Trophoblast cell (in vitro differentiated cells and primary cell): ENCODE data around the gene GLUL.

ENCODE experiments used
- DNase-seq, 2 donors: peaks; one replicate each; pipeline ENCODE4 v3.0.0-alpha.2; 2016
- H2AFZ ChIP-seq: 2 replicates; pipeline ENCODE4 v1.6.1; 2013; ENCODE audit warnings: low read length, moderate library complexity, mild to moderate bottlenecking; ENCODE audit not compliant: insufficient read depth, poor library complexity
- H2AK5ac ChIP-seq: 2 replicates; pipeline ENCODE4 v1.6.1; 2013; ENCODE audit warnings: mild to moderate bottlenecking, low read length
- H2BK120ac ChIP-seq: 2 replicates; pipeline ENCODE4 v1.6.1; 2013; ENCODE audit warnings: low read length, mild to moderate bottlenecking, moderate library complexity; ENCODE audit not compliant: insufficient read depth, poor library complexity
- H2BK12ac ChIP-seq: 2 replicates; pipeline ENCODE4 v1.6.1; 2013; ENCODE audit warnings: mild to moderate bottlenecking, low read length, moderate library complexity
- H2BK5ac ChIP-seq: 2 replicates; pipeline ENCODE4 v1.6.1; 2013; ENCODE audit warnings: low read length, low read depth, moderate library complexity, mild to moderate bottlenecking; ENCODE audit not compliant: poor library complexity
- H3K14ac ChIP-seq: 2 replicates; pipeline ENCODE4 v1.6.1; 2013; ENCODE audit warnings: mild to moderate bottlenecking, low read length
- H3K18ac ChIP-seq: 2 replicates; pipeline ENCODE4 v1.6.1; 2013; ENCODE audit warnings: mild to moderate bottlenecking, low read length
- H3K23ac ChIP-seq: 2 replicates; pipeline ENCODE4 v1.6.1; 2013; ENCODE audit warnings: low read length
- H3K27ac ChIP-seq: 2 replicates; pipeline ENCODE4 v1.5.1; 2013; ENCODE audit warnings: low read depth, mild to moderate bottlenecking, inconsistent platforms, low read length, moderate library complexity
- H3K27me3 ChIP-seq: 2 replicates; pipeline ENCODE4 v1.6.1; 2013; ENCODE audit warnings: inconsistent platforms, mild to moderate bottlenecking, low read length, moderate library complexity; ENCODE audit not compliant: insufficient read depth
- H3K36me3 ChIP-seq, 2 experiments: 1 replicate in 1 of 2; 2 replicates in 1 of 2; pipeline ENCODE4 v1.6.1; 2013; ENCODE audit warnings: low read length in 2 of 2, mild to moderate bottlenecking in 2 of 2, moderate library complexity in 1 of 2; ENCODE audit not compliant: insufficient read depth in 2 of 2, control insufficient read depth in 1 of 2
- H3K4ac ChIP-seq: 2 replicates; pipeline ENCODE4 v1.6.1; 2013; ENCODE audit warnings: low read depth, mild to moderate bottlenecking, low read length, moderate library complexity
- H3K4me1 ChIP-seq, 2 experiments: 1 replicate in 1 of 2; 2 replicates in 1 of 2; pipeline ENCODE4 v1.6.1; 2013; ENCODE audit warnings: low read length in 2 of 2, mild to moderate bottlenecking in 2 of 2, moderate library complexity in 1 of 2; ENCODE audit not compliant: insufficient read depth in 2 of 2, control insufficient read depth in 1 of 2
- H3K4me2 ChIP-seq: 2 replicates; pipeline ENCODE4 v1.6.1; 2013; ENCODE audit warnings: inconsistent platforms, mild to moderate bottlenecking, low read length, moderate library complexity
- H3K4me3 ChIP-seq: 2 replicates; pipeline ENCODE4 v1.5.1; 2013; ENCODE audit warnings: mild to moderate bottlenecking, low read depth, low read length, inconsistent platforms
- H3K79me1 ChIP-seq: one replicate; pipeline ENCODE4 v1.6.1; 2013; ENCODE audit warnings: low read length
- H3K79me2 ChIP-seq: 2 replicates; pipeline ENCODE4 v1.6.1; 2013; ENCODE audit warnings: low read length, mild to moderate bottlenecking; ENCODE audit not compliant: control insufficient read depth, insufficient read depth, poor library complexity
- H3K9ac ChIP-seq: 2 replicates; pipeline ENCODE4 v1.6.1; 2013; ENCODE audit warnings: mild to moderate bottlenecking, low read length
- H3K9me3 ChIP-seq: 2 replicates; pipeline ENCODE4 v1.6.1; 2013; ENCODE audit warnings: low read depth, mild to moderate bottlenecking, control low read depth, inconsistent platforms, low read length; ENCODE audit not compliant: insufficient read depth
- H4K12ac ChIP-seq: 2 replicates; pipeline ENCODE4 v1.6.1; 2013; ENCODE audit warnings: low read depth, mild to moderate bottlenecking, low read length, moderate library complexity
- H4K8ac ChIP-seq: 2 replicates; pipeline ENCODE4 v1.6.1; 2013; ENCODE audit warnings: low read depth, mild to moderate bottlenecking, low read length, moderate library complexity
- H4K91ac ChIP-seq: one replicate; pipeline ENCODE4 v1.6.1; 2013; ENCODE audit warnings: low read depth, mild to moderate bottlenecking, low read length, moderate library complexity
- WGBS: extraction: QIAGEN DNeasy Blood & Tissue Kit; methylation state at CpG from one replicate; pipeline ENCODE4 v1.1.7; 2013; ENCODE audit warnings: missing lambda C conversion rate; ENCODE audit not compliant: insufficient read length, insufficient coverage; ENCODE audit errors: extremely low coverage; 5-methylcytosine and 5-hydroxymethylcytosine counted together

The GLUL gene

GRCh38 chr1:182404781-182405180 lies 13.2 kb upstream of the GLUL start:
- Histone ChIP-seq H3K4me1 (no peaks in the 10 kb centered on the region), H4K91ac (no peak overlapping the region), H2AK5ac (no peak overlapping the region), H3K4me3 (no peak overlapping the region), H2BK5ac (no peak overlapping the region), H3K9ac (no peak overlapping the region), H3K23ac (no peak overlapping the region), H3K18ac (no peak overlapping the region), H2BK12ac (no peak overlapping the region), H2BK120ac (no peak overlapping the region), H3K79me2 (no peaks in the 10 kb centered on the region), H3K9me3 (no peaks in the 10 kb centered on the region), H2AFZ (no peak overlapping the region), H3K14ac (no peak overlapping the region), H3K79me1 (no peaks in the 10 kb centered on the region), H4K8ac (no peak overlapping the region), H3K4ac (no peak overlapping the region), H4K12ac (no peak overlapping the region), H3K27ac (no peak overlapping the region), H3K36me3 (no peaks in the 10 kb centered on the region), H3K27me3 (no peaks in the 10 kb centered on the region), H3K4me2 (no peak overlapping the region)
- no CpG with 5 or more reads among the region's 1 CpG for WGBS
- no peak for DNase-seq

GRCh38 chr1:182400567-182400966 lies 9.0 kb upstream of the GLUL start, which contains the start of gene TEDDM1:
Gene TEDDM1 (minus strand): TSS chr1:182400667. CDS start chr1:182400485, 182 bp downstream.
- no peaks in the 10 kb centered on the region for H3K4me1 ChIP-seq
- no peak within 1 kb of the TSS for H3K14ac ChIP-seq
- H4K12ac ChIP-seq = no peak within 1 kb of the TSS
- H3K4ac ChIP-seq = no peak within 1 kb of the TSS
- H3K27me3 ChIP-seq = no peaks in the 10 kb centered on the region
- no peak within 1 kb of the TSS for H2BK12ac ChIP-seq
- no peak within 1 kb of the TSS for H3K23ac ChIP-seq
- no peak within 1 kb of the TSS for H3K27ac ChIP-seq
- WGBS = no CpG with 5 or more reads among the region's 4 CpGs
- no peaks in the 10 kb centered on the region for H3K36me3 ChIP-seq
- H3K9me3 ChIP-seq = no peaks in the 10 kb centered on the region
- H2BK120ac ChIP-seq = no peak within 1 kb of the TSS
- H3K79me1 ChIP-seq = no peaks in the 10 kb centered on the region
- no peak within 1 kb of the TSS for H2BK5ac ChIP-seq
- H2AFZ ChIP-seq = no peak within 1 kb of the TSS
- H3K4me3 ChIP-seq = no peak within 1 kb of the TSS
- H3K9ac ChIP-seq = no peak within 1 kb of the TSS
- H4K91ac ChIP-seq = no peak within 1 kb of the TSS
- H3K4me2 ChIP-seq = no peak within 1 kb of the TSS
- no peak for DNase-seq
- no peaks in the 10 kb centered on the region for H3K79me2 ChIP-seq
- no peak within 1 kb of the TSS for H4K8ac ChIP-seq
- H3K18ac ChIP-seq = no peak within 1 kb of the TSS
- H2AK5ac ChIP-seq = no peak within 1 kb of the TSS

- Histone ChIP-seq H4K12ac (no peak overlapping the region), H3K79me2 (no peaks in the 10 kb centered on the region), H3K4me3 (no peak overlapping the region), H4K8ac (no peak overlapping the region), H2AFZ (no peak overlapping the region), H3K36me3 (no peaks in the 10 kb centered on the region), H3K14ac (no peak overlapping the region), H3K27ac (no peak overlapping the region), H2BK120ac (no peak overlapping the region), H2BK5ac (no peak overlapping the region), H3K4me2 (no peak overlapping the region), H3K4me1 (no peaks in the 10 kb centered on the region), H2AK5ac (no peak overlapping the region), H3K9ac (no peak overlapping the region), H2BK12ac (no peak overlapping the region), H3K18ac (no peak overlapping the region), H3K79me1 (no peaks in the 10 kb centered on the region), H3K9me3 (no peaks in the 10 kb centered on the region), H3K4ac (no peak overlapping the region), H4K91ac (no peak overlapping the region), H3K27me3 (no peaks in the 10 kb centered on the region), H3K23ac (no peak overlapping the region)
- WGBS = no CpG with 5 or more reads among the region's 8 CpGs
- peak; percentile 91 to 95 for DNase-seq
Observed at GRCh38 chr1:182397653-182398393, 6.2 kb upstream of the GLUL start.

GRCh38 chr1:182395906-182396305 lies 4.3 kb upstream of the GLUL start:
- no peak overlapping the region for H2AK5ac ChIP-seq
- H2BK5ac ChIP-seq = no peak overlapping the region
- no peak overlapping the region for H2AFZ ChIP-seq
- no peaks in the 10 kb centered on the region for H3K27me3 ChIP-seq
- H3K9me3 ChIP-seq = no peaks in the 10 kb centered on the region
- H3K27ac ChIP-seq = no peak overlapping the region
- H2BK12ac ChIP-seq = no peak overlapping the region
- no peak overlapping the region for H4K12ac ChIP-seq
- no peak overlapping the region for H3K18ac ChIP-seq
- no peak overlapping the region for H3K14ac ChIP-seq
- no peak overlapping the region for H3K23ac ChIP-seq
- no peak overlapping the region for H3K4ac ChIP-seq
- H3K4me1 ChIP-seq = peaks cover 0 to 2% of the 10 kb centered on the region in 2 experiments
- no peak overlapping the region for H4K91ac ChIP-seq
- no peak overlapping the region for H3K9ac ChIP-seq
- H3K36me3 ChIP-seq = no peaks in the 10 kb centered on the region
- peaks cover 9% of the 10 kb centered on the region for H3K79me2 ChIP-seq
- peaks cover 12% of the 10 kb centered on the region for H3K79me1 ChIP-seq
- no peak overlapping the region for H3K4me3 ChIP-seq
- no peak overlapping the region for H2BK120ac ChIP-seq
- no peak overlapping the region for H4K8ac ChIP-seq
- no peak overlapping the region for H3K4me2 ChIP-seq
- WGBS = no CpG with 5 or more reads among the region's 3 CpGs
- no peak for DNase-seq
